ENCODE results near the gene RIC8A.
A peak's percentile ranks its signal among the peaks of the same experiment; 100 is the strongest.
"Not testable (repeated sequence)": the region's sequence is repeated elsewhere in the genome, so short reads cannot be mapped to it uniquely, and the experiment has no call there.

Gene RIC8A

DNA sequence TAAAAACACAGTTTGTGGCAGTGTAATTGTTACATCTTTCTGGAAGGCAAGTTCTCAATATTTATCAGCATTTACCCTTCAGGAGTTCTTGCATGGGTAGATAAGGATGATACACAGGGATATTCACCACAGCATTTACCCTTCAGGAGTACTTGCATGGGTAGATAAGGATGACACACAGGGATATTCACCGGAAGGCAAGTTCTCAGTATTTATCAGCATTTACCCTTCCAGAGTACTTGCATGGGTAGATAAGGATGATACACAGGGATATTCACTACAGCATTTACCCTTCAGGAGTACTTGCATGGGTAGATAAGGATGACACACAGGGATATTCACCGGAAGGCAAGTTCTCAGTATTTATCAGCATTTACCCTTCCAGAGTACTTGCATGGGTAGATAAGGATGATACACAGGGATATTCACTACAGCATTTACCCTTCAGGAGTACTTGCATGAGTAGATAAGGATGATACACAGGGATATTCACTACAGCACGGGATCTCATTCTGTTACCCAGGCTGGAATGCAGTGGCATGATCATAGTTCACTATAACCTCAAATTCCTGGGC is 13.2 kb downstream of the RIC8A start:
- DNase-seq = not testable (repeated sequence)

- no peak for DNase-seq
Observed at GRCh38 chr11:221539-221938, 14.0 kb downstream of the RIC8A start.

DNA sequence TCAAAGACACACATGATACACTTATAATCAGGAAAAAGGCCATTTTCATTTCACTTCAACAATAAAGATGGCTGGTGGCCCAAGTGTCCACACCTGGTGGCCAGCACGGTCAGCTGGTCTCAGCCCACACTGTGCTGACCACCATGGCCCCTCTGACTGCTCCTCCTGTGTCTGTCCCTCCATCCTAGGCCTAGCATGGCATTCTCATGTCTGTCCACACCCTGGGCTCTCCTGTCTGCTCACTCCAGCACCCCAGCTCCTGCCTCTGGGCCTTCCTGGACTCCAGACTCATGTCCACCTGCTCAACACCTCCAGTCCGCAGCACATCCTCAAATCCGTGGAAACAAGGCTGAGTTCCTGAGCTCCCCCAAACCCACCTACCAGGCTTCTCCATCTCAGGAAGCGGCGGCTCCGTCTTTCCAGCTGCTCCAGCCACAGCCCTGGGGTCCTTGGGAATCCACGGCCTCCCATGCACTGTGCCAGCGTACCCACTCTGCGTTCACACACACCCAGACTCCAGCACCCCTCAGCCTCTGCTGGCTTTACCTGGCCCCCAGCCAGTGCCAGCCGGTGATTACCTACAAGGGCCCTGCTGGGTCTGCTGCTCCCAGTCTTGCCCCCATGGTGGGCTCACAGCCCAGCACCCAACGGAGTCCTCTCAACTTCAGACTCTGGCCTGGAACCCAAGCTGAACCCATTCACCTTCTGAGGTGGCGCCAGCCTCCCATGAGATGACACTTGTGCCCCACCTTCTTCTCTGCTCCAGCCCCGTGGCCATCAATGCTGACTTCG is 14.7 kb downstream of the RIC8A start:
- DNase-seq = no peak

DNA sequence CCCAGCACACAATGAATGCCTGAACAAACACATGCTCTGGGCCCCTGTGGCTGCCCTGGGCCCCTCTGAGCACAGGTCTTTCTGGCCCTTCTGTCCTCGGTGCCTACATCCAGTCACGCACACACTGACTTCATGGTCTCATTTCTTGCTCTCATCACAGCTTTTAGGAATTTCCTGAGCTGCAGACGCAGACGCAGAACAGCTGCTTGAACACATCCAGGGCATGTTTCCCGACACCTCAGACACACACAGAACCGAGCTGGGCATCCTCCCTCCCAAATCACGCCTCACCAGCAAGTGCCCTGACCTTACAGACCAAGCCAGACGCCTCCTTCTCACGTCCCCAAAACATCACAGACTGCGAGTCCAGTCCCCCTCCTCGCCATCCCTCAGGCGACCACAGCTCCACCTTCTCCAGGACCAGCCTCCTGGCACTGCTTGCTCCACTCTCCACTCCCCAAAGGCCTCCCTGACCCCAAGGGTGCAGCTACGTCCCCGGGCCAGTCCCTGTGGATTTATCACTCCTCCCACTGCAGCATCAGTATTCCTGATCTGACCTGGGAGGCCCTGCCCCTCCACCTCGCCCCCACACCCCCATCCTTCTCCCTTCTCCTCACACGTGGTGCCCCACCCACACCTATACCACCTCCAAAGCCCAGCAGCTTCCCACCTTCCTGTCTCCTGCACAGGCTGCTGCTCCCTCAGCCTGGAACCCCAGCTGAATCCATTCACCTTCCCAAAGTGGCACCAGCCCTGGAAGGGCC is 15.7 kb downstream of the RIC8A start:
- DNase-seq = no peak

GRCh38 chr11:223884-224283 is 16.4 kb downstream of the RIC8A start:
- DNase-seq = no peak

- DNase-seq = no peak
Observed at GRCh38 chr11:224424-224823, 16.9 kb downstream of the RIC8A start.

DNA sequence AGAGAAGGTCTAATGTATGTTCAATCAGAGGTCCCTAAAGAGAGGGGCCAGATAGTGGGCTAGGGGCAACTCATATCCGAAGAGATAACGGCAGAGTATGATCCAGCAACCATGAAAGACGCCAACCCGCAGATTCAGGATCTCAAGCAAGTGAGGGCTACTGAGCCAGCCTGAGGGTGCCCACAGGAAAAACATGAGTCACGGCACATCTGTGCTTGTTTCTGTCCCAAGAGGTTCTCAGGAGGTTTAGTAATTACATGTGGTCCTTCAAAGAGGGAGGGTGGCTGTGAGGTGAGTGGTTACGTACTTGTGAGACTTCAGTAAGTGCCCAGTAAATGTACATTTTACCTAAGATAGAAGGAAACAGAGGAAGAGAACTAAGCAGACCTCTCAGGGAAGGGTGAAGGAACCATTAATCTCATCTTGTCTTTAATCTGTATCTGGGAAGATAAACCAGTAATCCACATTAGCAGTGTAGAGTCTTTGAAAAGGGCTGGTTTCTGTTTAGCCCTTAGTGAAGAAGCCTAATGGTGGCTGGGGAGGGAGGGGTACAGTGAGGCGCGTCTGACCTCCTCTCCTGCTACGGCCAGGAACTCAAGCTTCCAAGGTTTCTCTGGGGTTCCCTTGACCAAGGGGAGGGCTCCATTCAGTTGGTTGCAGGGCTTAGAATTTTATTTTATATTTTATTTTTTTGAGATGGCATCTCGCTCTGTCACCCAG is 18.4 kb downstream of the RIC8A start:
- no peak for DNase-seq

DNA sequence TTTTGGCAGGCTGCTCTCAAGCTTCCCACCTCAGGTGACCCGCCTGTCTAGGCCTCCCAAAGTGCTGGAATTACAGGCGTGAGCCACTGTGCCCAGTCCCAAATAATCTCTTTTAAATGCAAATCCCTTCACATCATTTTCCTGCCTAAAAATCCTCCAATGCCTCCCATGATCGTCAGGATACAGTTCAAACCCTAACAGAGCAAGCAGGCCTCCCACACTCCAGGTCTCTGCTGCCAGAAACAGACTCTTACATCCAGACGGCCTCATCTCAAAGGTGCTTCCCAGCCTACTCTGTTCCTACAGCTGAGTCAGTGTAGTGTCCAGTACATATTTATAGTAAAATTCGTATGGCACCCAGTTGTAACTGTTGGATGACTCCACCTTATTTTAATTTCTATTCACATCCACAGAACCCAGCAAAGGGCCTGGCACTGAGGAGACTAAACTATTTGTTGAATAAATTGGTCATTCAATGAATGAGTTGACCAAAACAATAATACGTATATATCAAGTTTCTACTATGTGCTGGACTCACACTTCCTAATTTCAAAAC is 20.4 kb downstream of the RIC8A start:
- DNase-seq = no peak

DNA sequence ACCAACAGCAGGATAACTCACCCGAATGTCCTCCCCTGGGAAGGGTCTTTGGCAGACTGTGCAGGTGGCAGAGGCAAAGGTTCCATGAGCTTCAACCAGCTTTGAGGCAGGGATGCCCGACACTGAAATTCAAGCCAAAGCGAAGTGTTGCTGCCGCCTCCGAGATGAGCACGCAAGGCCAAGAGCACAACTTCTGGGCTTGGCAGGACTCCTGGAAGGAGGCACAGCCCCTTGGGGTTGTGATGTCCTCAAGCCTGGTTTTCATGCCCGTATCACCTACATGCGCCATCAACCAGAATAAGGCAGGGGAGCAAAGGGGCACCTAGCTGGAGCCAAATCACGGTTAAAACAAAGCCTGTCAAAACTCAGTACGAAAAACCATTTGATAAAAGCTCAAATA is 22.9 kb downstream of the RIC8A start:
- no peak for DNase-seq

DNA sequence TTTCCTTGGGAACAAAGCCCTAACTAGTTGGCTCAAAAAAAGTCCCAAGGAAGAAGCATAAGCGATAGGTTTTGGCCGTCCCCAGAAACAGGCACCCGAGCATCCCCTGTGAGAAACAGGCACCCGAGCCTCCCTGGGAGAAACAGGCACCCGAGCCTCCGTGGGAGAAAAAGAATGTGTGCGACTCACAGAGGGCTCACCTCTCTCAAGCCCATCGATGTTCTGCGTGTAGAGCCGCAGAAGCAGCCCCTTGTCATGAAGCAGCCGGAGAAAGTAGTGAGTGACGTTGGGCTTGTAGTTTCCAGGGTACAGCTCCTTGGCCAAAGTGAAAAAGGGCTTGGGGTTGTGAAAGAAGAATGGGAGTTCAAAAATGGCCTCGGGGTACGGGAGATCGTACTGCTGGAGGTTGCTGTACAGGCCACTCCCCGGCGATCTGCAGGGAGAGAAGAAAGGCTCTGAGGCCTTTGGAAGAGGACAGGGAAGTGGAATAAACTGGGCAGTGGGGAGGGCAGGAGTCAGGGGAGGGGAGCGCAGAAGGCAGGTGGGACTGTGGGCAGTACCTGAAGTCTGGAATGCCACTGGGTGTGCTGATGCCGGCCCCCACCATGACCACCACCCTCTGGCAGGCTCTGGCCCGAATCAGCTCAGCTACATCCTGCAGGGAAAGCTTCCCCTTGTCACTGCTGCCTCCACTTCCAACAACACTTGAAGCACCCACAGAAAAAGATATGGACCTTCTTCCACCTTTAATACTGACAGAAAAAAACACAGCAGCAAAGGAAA is 25.5 kb downstream of the RIC8A start:
- no peak for DNase-seq

GRCh38 chr11:235180-235579 is 27.7 kb downstream of the RIC8A start:
- DNase-seq = no peak

DNA sequence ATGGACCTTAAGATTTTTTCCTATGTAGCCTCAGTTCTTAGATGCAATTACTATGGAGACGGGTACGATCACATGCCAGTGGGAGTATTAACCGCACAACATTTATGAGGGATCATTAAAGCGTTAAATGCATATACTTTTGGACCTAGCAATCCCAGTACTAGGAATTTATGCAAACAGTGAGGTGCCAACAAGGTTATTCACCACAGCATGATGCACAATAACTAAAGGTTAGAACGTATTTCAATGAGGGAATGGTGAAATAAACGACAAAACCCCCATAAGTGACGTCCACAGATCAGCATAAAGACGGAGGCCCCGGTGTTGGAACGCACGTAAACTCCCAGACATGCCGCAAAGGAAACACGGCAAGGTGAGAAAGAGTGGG is 28.1 kb downstream of the RIC8A start:
- DNase-seq = peak; percentile 36

GRCh38 chr11:235997-236773 is 28.7 kb downstream of the RIC8A start, which contains the start of gene SIRT3:
Gene SIRT3, minus strand, starts transcription at chr11:236342. Its CDS starts 14 bp downstream, at chr11:236328.
- peak; percentile 87 for DNase-seq

GRCh38 chr11:236774-237767 is 29.6 kb downstream of the RIC8A start, which contains the start of gene PSMD13:
Gene PSMD13, plus strand, starts transcription at chr11:236976. Its CDS starts 74 bp downstream, at chr11:237050.
- DNase-seq = peak; percentile 84

DNA sequence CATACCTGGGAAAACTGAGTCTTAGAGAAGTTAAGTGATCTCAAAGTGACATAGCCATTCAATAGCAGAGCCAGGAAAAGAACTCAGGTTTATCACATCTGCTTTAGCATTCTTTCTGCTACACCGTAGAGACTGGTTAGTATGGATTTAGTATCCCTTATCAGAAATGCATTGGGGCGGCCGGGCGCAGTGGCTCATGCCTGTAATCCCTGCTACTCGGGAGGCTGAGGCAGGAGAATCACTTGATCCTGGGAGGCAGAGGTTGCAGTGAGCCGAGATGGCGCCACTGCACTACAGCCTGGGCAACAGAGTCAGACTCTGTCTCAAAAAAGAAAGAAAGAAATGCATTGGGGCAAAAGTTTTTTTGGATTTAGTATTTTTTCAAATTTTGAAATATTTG is 30.8 kb downstream of the RIC8A start:
- not testable (repeated sequence) for DNase-seq

DNA sequence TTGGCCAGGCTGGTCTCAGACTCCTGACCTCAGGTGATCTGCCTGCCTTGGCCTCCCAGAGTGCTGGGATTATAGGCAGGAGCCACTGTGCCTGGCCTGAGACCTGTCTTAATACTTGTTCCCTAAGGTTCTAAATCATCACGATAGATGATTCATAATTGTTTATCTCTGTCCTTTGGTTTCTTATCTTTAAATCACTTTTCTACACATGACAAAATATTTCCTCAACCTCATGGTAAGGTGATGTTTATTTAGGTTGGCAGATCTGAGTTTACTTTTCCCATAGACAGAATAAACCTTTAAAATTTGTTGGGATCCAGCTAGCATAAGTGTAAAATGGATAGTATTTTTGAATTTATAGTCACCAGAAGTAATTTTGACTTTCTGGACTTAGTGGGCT is 32.8 kb downstream of the RIC8A start:
- DNase-seq = no peak

DNA sequence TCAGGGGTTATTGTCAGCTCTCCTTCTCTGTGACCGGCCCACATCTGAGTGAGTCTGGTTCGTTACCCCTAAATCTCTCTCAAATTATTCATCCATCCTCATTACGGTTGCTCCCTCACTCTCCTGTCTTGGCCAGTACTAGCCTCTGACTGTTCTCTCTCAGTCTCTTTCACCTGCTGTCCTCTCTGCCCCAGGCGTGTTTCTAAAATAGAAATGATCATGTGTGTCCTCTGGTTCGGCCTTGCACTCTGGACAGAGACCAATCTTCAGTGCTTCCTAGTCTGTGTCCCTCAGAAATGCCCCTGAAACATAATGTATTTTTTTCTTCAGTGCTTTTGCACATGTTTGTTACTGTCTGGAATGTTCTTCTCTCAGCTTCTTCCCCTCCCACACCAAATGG is 34.1 kb downstream of the RIC8A start:
- no peak for DNase-seq

DNA sequence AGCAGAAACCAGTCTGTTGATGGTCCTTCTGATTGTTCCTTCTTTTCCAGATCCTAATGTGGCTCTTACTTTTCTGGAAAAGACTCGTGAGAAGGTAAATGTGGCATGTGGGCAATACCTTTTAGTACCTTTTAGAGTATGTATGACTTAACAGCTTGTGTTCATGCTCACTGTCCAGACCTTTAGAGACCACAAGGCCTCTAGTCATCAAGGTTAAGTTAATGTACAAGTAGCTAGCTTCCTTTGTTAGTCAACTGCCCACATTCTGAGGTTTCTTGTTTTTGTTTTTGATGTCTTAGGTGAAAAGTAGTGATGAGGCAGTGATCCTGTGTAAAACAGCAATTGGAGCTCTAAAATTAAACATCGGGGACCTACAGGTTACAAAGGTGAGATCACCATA is 36.9 kb downstream of the RIC8A start:
- no peak for DNase-seq

DNA sequence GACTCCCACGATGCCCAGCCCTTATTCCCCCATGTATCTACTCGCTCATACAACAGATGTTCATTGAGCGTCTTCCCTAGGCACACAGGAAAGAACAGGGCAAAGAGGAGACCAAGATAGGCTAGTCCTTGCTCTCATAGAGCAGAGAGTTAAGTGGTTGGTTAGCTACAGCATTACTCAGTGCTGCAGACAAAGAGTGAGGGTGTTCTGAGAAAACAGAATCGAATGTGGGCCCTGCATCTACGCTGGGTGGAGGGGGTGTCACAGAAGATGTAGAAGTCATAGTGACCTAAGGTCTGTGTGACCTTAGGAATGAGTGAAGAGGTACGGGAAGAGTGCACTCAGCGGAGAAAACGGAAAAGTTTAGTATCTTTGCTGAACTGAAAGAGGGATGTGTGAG is 41.6 kb downstream of the RIC8A start:
- DNase-seq = no peak

GRCh38 chr11:250274-250673 is 42.8 kb downstream of the RIC8A start:
- DNase-seq = no peak

Measured in NCI-H146 (cell line).